HG02870 (cell line): ENCODE results near the gene KMT2B.
"Not testable (repeated sequence)": the region's sequence is repeated elsewhere in the genome, so short reads cannot be mapped to it uniquely, and the experiment has no call there.

Experiments
- ATAC-seq: cut with Tn5 transposase; IDR thresholded peaks from one replicate; pipeline ENCODE4 v1.9.1; 2021; ENCODE audit warnings: mild to moderate bottlenecking, moderate library complexity; ENCODE audit not compliant: unreplicated experiment

The KMT2B gene, protein sequence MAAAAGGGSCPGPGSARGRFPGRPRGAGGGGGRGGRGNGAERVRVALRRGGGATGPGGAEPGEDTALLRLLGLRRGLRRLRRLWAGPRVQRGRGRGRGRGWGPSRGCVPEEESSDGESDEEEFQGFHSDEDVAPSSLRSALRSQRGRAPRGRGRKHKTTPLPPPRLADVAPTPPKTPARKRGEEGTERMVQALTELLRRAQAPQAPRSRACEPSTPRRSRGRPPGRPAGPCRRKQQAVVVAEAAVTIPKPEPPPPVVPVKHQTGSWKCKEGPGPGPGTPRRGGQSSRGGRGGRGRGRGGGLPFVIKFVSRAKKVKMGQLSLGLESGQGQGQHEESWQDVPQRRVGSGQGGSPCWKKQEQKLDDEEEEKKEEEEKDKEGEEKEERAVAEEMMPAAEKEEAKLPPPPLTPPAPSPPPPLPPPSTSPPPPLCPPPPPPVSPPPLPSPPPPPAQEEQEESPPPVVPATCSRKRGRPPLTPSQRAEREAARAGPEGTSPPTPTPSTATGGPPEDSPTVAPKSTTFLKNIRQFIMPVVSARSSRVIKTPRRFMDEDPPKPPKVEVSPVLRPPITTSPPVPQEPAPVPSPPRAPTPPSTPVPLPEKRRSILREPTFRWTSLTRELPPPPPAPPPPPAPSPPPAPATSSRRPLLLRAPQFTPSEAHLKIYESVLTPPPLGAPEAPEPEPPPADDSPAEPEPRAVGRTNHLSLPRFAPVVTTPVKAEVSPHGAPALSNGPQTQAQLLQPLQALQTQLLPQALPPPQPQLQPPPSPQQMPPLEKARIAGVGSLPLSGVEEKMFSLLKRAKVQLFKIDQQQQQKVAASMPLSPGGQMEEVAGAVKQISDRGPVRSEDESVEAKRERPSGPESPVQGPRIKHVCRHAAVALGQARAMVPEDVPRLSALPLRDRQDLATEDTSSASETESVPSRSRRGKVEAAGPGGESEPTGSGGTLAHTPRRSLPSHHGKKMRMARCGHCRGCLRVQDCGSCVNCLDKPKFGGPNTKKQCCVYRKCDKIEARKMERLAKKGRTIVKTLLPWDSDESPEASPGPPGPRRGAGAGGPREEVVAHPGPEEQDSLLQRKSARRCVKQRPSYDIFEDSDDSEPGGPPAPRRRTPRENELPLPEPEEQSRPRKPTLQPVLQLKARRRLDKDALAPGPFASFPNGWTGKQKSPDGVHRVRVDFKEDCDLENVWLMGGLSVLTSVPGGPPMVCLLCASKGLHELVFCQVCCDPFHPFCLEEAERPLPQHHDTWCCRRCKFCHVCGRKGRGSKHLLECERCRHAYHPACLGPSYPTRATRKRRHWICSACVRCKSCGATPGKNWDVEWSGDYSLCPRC (N-terminal part only)

DNA sequence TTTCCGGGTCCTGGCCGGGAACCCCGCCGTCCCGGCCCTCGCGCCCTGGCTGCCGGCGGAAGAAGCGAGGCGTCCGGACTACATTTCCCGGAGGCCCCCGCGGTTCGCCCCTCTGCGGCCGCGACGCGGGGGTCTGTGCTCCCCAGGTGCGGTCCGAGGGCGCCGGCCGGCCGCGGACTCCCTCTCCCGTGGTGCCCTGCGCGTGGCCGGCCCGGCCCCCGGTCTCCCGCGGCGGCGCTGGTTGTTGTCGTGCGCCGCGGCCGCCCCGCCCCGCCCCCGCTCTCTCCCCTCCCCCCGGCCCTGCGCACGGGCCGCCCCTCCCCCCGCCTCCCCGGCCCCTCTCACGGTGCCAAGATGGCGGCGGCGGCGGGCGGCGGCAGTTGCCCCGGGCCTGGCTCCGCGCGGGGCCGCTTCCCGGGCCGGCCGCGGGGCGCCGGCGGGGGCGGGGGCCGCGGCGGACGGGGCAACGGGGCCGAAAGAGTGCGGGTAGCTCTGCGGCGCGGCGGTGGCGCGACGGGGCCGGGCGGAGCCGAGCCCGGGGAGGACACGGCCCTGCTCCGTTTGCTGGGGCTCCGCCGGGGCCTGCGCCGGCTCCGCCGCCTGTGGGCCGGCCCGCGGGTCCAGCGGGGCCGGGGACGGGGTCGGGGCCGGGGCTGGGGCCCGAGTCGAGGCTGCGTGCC is at the start of gene KMT2B:
Gene KMT2B (plus strand): TSS at position 339 of the 680 bp plus-strand sequence. CDS start 16 bp downstream, at position 355.
- no peak for ATAC-seq

DNA sequence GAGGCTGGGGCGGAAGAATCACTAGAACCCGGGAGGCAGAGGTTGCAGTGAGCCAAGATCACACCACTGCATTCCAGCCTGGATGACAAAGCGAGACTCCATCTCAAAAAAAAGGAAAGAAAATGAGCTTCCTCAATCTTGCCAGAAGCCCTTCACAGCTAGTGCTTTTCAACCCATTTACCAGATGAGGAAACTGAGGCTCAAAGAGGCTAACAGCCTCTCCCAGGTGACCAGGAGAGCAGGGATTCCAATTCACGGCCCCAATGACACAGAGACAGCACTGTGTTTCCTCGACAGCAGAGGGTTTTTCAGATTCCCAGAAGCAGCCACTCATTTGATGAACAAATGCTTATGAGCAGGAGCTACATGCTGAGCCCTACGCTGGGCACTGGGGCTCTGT is 48.2 kb upstream of the KMT2B start:
- no peak for ATAC-seq

DNA sequence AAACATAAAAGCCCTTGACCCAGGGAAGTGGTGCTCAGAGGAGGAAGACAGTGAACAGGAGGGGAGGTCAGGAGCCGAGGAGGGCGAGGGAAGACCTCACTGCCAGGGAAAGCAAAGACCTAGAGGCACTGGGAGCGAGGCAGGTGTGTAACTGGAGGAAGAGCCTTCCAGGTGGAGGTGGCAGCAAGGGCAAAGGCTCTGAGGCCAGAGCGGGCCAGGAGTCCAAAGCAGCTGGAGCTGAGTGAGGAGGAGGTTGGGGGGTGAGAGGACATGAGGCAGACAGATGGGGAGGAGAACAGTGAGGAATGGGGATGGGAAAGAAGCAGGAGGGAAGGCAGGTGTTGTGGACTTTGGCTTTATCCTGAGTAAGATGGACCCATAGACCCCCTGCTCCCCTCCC is 47.8 kb upstream of the KMT2B start:
- ATAC-seq = no peak

DNA sequence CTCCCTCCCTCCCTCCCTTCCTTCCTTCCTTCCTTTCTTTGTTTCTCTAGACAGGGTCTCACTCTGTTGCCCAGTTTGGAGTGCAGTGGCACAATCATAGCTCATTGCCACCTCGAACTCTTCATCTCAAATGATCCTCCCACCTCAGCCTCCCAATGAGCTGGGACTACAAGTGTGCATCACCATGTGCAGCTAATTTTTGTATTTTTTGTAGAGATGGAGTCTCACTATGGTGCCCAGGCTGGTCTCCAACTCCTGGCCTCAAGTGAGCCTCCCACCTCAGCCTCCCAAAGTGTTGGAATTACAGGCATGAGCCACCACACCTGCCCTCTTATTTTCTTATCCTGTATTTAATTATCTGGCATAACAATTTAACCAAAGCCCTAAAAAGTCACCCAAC is 47.1 kb upstream of the KMT2B start:
- no peak for ATAC-seq

DNA sequence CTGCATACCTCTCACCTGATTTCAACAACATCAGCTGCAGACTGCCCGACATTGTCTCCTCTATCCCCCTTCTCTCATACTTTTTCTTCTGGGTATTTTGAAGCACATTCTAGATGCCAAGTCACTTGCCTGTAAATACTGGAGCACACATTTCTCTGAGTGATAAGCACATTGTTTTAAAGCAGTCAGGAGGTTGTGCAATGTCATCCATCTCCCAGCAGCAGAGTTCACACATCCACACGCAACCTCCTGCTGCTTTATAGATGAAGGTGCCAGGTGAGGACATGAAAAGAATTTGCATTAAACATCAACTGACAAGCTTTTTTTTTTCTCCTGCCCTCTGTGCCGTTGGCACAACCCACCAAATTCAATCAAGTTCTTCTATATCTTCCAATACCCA is 46.0 kb upstream of the KMT2B start:
- ATAC-seq = no peak

DNA sequence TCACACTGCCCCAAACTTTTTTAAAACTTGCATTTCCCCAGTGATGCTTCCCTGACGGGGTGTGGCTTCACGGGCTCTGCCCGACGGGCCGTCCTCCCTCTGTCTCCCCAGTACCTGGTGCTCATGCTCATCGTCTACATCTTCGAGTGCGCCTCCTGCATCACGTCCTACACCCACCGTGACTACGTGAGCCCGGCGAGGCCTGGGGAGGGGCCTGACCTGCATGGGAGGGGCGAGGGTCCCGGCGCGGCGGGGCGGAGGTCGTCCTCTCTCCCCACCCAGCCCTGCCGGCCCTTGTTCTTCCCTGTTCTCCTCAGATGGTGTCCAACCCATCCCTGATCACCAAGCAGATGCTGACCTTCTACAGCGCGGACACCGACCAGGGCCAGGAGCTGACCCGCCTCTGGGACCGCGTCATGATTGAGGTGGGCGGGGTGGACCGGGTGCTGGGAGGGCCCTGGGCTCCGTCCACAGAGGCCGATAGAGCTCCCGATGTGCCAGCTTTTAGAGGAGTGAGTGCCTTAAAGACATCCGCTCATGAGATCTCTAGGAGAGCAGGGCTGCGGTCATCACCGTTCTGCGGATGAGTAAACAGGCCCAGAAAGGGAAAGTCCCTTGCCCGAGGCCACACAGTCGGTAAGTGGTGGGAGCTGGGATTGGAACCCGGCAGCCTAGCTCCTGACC is 44.5 kb upstream of the KMT2B start:
- no peak for ATAC-seq

DNA sequence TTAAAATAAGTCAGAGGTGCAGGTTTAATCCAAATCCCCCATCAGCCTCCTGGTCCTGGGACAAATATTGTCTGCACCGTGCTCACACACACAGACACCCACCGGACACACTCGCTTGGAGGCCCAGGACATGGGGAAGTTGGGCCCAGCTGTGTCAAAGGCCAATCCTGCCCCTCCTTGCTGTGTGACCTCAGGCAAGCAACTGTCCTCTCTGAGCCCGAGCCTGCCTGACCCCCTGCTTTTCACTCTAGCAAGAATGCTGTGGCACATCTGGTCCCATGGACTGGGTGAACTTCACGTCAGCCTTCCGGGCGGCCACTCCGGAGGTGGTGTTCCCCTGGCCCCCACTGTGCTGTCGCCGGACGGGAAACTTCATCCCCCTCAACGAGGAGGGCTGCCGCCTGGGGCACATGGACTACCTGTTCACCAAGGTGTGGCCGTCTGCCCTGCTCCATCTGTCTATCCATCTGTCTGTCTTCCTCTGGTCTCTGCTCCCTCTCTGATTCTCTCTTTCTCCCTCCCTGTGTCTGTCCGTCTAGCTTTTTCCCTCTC is 42.1 kb upstream of the KMT2B start:
- ATAC-seq = no peak

DNA sequence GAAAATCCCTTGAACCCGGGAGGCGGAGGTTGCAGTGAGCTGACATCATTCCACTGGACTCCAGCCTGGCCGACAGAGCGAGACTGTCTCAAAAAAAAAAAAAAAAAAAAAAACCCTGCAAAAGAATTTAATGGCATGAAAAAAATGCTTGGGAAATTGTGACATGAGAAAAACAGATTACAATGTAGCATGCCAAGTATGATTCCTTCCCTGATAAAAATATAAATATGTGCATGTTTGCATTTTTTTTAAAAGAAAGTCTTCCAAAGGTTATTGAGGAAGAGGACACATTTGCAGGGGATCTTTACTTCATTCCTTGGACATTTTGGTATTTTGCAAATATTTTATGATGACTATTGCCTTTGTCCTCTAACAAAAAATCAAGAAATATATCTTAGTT is 28.0 kb upstream of the KMT2B start:
- no peak for ATAC-seq

DNA sequence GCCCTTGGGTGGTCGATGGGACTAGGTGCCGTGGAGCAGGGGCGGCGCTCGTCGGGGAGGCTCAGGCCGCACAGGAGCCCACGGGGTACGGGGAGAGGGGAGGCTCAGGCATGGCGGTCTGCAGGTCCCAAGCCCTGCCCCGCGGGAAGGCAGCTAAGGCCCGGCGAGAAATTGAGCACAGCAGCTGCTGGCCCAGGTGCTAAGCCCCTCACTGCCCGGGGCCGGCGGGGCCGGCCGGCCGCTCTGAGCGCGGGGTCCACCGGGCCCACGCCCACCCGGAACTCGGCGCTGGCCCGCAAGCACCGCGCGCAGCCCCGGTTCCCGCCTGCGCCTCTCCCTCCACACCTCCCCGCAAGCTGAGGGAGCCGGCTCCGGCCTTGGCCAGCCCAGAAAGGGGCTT is 26.7 kb upstream of the KMT2B start:
- not testable (repeated sequence) for ATAC-seq

DNA sequence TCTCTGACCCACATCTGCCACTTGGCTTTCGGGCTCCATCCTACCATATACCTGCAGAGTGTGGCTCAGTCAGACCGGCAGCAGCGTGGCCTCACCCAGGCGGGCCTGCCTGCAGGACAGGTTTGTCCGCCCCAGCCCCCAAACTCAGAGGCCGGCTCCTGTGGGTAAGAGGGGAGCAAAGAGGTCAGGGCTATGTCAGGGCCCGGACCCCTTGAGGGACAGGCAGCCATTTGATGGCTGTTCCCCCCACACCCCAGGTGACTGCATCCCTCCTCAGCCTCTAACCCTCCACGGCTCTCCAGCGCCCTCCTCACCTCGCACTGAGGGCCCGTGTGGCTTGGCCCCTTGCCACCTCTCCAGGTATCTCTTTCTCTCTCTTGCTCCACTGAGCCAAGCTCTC is 25.8 kb upstream of the KMT2B start:
- ATAC-seq = no peak

DNA sequence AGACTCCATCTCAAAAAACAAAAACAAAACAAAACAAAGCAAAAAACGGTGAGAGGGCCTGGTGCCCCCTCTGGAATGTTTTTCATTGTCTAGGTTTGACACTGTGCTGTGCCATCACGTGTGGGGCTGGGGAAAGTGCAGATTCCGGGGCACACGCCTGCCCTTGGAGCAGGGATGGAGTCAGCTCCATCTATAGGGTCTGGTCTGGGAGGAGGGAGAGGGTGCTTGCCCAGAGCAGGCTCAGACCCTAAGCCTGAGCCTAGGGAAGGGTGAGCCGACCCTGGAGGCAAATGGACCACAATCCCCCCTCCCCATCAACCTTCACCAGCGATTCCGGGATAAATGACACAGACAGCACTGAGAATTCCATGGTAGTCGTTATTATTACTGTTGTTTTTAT is 24.4 kb upstream of the KMT2B start:
- no peak for ATAC-seq

DNA sequence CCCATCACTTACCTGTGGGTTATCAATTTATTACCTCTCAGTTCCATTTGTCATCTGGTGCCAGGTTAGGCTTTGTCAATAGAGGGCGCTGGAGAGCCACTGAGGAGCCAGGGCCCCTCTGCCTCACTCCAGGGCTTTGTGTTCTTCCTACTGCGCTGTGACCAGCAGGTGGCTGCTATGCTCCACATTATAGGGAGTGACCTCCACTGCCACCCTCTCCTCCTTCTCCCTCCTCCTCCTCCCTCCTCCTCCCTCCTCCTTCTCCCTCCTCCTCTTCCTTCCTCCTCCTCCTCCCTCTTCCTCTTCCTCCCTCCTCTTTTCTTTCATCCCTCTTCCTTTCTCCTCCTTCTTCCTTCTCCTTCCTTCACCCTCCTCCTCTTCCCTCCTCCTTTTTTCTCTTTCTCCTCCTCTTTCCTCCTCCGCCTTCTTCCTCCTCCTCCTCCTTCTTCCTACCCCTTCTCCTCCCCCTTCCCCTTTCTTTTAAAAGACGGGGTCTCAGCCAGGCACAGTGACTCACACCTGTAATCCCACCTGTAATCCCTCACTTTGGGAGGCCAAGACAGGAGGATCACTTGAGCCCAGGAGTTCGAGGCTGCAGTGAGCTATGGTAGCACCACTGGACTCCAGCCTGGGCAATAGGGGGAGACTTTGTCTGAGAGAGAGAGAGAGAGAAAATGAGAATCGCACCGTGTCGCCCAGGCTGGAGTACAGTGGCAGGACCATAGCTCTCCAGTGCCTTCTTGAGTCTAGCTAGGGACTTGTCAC is 23.8 kb upstream of the KMT2B start:
- ATAC-seq = peak; percentile 78

DNA sequence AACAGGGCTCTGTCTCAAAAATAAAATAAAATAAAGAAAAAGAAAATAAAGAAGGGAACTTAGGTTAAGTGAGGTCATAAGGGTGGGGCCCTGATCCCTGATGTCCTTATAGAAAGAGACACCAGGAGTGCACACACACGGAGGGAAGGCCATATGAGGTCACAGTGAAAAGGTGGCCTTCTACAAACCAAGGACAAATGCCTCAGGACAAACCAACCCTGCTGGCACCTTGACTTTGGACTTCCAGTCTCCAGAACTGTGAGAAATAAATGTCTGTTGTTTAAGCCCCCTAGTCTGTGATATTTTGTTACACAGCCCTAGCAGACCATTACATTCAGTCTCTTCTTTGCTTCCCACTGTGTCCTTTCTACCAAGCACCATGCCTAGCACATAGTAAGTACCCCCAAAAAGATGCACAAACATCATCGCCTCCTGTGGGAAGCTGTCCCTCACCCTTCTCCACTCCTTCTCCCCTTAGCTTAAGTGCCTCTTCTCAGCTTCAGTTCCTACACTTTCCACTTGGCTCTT is 21.8 kb upstream of the KMT2B start:
- ATAC-seq = no peak

DNA sequence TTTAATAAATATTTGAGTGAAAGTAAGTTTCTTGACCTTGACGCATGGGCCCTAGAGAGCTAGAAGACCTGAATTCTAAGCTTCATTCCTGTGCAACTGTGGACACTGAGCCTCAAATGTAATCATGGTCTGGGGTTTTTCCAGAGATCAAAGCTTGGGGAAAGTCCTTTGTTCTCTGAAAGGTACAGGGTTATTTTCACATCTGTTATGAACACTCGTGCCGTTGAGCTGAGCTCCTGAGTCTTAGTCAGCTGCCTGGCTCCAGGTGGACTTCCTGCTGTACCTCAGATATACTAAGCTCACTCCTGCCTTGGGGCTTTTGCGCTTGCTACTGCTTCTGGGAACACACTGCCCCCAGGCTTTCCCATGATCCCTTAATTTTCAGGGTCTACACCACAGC is 21.0 kb upstream of the KMT2B start:
- ATAC-seq = no peak

DNA sequence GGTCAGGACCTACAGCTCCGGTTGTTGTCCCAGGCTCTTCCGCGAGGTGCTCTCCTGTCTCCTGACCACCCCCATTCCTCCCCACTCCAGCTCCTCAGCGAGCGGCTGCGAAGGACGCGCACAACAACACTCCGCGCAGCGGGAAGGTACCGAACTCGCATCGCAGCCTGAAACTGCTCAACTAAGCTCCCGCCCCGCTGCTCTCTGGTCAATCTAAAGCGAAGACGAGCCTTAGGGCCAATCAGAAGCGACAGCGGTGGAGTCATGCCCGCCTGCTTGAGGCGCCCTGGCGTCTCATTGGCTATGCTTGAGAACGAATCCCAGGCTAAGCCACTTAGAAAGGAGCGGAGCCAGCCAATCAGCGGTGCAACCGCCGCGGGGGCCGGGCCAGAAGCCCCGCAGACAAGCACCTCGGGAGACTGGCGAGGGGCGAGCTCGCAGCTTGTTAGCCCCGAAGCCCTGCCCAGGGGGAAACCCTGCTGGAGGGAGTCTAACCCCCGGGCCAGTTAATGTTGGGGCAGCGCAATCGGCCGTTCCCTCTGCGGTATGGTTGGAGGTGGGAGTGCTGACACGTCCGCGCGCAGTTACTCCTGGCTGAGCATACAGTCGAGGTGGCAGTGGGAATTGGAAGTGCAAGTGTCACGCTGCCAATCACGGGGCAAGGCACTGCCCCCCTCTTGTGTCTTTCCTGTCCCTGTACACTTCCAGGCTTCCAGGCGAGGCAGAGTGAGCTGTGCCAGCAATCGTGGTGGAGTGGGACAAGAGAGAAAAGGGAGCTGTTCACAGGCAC is 15.4 kb upstream of the KMT2B start:
- ATAC-seq = peak; percentile 93

DNA sequence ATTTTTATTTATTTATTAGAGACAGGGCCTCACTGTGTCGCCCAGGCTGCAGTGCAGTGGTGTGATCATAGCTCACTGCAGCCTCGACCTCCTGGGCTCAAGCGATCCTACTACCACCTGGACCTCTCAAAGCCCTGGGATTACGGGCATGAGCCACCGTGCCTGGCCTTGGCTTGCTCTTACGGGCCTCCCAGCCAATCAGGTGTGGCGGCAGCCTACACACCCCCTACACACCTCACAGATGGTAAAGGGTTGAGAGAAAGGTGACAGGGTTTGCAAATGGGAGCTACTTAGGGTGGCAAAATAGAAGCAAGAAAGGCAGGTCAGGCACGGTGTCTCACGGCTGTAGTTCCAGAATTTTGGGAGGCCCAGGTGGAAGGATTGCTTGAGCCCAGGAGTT is 14.5 kb upstream of the KMT2B start:
- no peak for ATAC-seq

DNA sequence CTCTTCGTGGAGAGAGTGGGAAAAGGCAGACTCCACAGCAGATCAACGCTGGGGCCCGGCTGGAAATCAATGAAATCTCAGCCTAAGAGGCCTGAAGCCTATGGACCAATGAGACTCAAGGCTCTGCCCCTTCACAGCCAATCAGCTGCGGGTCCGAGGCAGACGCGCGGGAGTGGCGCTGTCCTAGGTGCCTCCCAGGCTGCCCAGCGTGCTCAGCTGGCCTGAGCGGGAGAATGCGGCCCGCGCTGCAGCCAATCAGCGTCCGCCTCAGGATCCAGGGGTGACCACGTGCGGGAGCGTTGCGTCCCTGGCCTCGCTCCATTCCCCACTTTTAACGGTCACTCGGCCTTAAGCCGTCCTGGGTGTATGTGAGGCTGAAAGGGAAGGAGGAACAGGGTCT is 13.6 kb upstream of the KMT2B start, which contains the start of gene ZBTB32:
Gene ZBTB32 (plus strand): TSS at position 341 of the 400 bp plus-strand sequence. CDS start 10,069 bp downstream, outside the sequence.
- no peak for ATAC-seq

DNA sequence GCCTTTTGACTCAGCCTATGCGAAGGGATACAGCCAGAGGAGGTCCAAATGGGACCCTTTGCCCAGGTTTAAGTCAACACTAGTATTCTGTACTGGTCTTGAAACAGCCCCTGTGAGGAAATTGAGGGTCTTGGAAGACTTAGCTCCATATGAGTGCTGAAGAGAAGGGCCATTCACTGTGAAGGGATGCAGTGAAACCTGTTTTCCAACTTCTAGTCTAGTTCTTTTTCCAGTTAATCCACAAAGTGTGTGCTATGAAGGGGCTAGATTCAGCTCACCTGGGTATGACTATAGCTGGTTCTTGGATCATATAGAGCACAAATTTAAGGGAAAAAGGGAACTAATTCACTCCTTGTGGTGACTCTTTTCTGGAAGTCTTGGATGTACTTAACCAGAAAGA is 9.4 kb upstream of the KMT2B start:
- ATAC-seq = no peak
